Activated B cell treated with CpG ODN at 0.5 μM for 24 hours (primary cell): ENCODE data around the gene C1QTNF12. TPM values are rescaled to one million over a fixed set of nuclear protein-coding genes. Genes with fewer than 3 reads are reported as not detected.
A peak's percentile ranks its signal among the peaks of the same experiment; 100 is the strongest.

Experiments
- ATAC-seq: fragments of 200-7000 bp; cut with Tn5 transposase; one replicate; pipeline ENCODE4 v1.10.0; 2021; ENCODE audit warnings: low read depth, mild to moderate bottlenecking, moderate library complexity
- CTCF ChIA-PET: fragments of 350-600 bp; sonication (Branson Sonifier 250); formaldehyde crosslinking; loops from one replicate; lab custom pipeline; 2021; ENCODE audit warnings: antibody characterized with exemption; lab: Charles Lee
- POLR2A ChIA-PET: fragments of 350-600 bp; sonication (Branson Sonifier 250); formaldehyde crosslinking; loops from one replicate; lab custom pipeline; 2021; ENCODE audit warnings: antibody characterized with exemption; lab: Charles Lee
- DNase-seq: peaks from one replicate; pipeline ENCODE4 v3.0.0; 2022
- H3K27ac Mint-ChIP-seq: one replicate; pipeline ENCODE4 v1.8.0; 2020; ENCODE audit warnings: mixed read lengths
- H3K27me3 Mint-ChIP-seq: one replicate; pipeline ENCODE4 v1.8.0; 2021; ENCODE audit warnings: mixed read lengths
- H3K36me3 Mint-ChIP-seq: one replicate; pipeline ENCODE4 v1.8.0; 2021; ENCODE audit warnings: low read depth, mixed read lengths
- H3K4me1 Mint-ChIP-seq: one replicate; pipeline ENCODE4 v1.8.0; 2021; ENCODE audit warnings: mixed read lengths
- H3K4me3 Mint-ChIP-seq: one replicate; pipeline ENCODE4 v1.8.0; 2020; ENCODE audit warnings: mild to moderate bottlenecking, mixed read lengths
- H3K9me3 Mint-ChIP-seq: one replicate; pipeline ENCODE4 v1.8.0; 2020; ENCODE audit warnings: mixed read lengths
- CTCF ChIP-seq: fragments of 200-600 bp; IDR thresholded peaks from one replicate; pipeline ENCODE4 v1.8.0; 2022; ENCODE audit warnings: antibody characterized with exemption, mild to moderate bottlenecking
- intact Hi-C: fragments of 100-400 bp; cut with micrococcal nuclease; formaldehyde crosslinking; loops from one replicate; pipeline ENCODE4 v1.15.1; 2024
- total RNA-seq: library from RNA; stranded (reverse); gene quantifications from 2 replicates; pipeline ENCODE4 v1.2.3, GENCODE V29; 2022

The C1QTNF12 gene
- total RNA-seq, 1 donor from 2014 or later, result 2.5 TPM

- ChIA-PET POLR2A (no interaction called here), CTCF (no interaction called here)
- H3K9me3 Mint-ChIP-seq, result no peaks in the 10 kb centered on the region
- no peak overlapping the region for H3K27ac Mint-ChIP-seq
- H3K4me3 Mint-ChIP-seq, result no peak overlapping the region
- no peak for TF ChIP-seq CTCF
- ATAC-seq, result no peak
- no peaks in the 10 kb centered on the region for H3K36me3 Mint-ChIP-seq
- H3K4me1 Mint-ChIP-seq, result peaks cover 45% of the 10 kb centered on the region
- intact Hi-C loops, result no loop called here
- peak; percentile 14 for DNase-seq
- peaks cover 2% of the 10 kb centered on the region for H3K27me3 Mint-ChIP-seq
These were observed 35.6 kb downstream of the C1QTNF12 start for GRCh38 chr1:1210726-1211540.

- CTCF ChIA-PET, result no interaction called here
- H3K4me1 Mint-ChIP-seq, result peaks cover 37% of the 10 kb centered on the region
- no peak overlapping the region for H3K27ac Mint-ChIP-seq
- DNase-seq, result peak; percentile 49
- intact Hi-C loops, result loop anchor here (1.0 to 5.0 kb wide), 8 partner anchors 22 to 176 kb away; no protein-coding TSS in a partner anchor
- no peaks in the 10 kb centered on the region for H3K9me3 Mint-ChIP-seq
- ATAC-seq, result peak; percentile 18
- H3K36me3 Mint-ChIP-seq, result no peaks in the 10 kb centered on the region
- POLR2A ChIA-PET, result interaction anchor here (0.7 to 3.3 kb wide), 9 partner anchors 9 to 87 kb away, joined by 3 to 15 read pairs (median 6); partner anchors contain the start of genes B3GALT6, SDF4 and UBE2J2
- H3K27me3 Mint-ChIP-seq, result peaks cover 2% of the 10 kb centered on the region
- no peak for TF ChIP-seq CTCF
- peak overlapping the region; percentile 74 for H3K4me3 Mint-ChIP-seq
These were observed 37.6 kb downstream of the C1QTNF12 start for GRCh38 chr1:1208713-1209433.

GRCh38 chr1:1207571-1207892, 39.0 kb downstream of the C1QTNF12 start:
- Mint-ChIP-seq H3K4me1 (peaks cover 35% of the 10 kb centered on the region), H3K36me3 (peaks cover 2% of the 10 kb centered on the region), H3K27ac (peak overlapping the region; percentile 76), H3K9me3 (no peaks in the 10 kb centered on the region), H3K4me3 (peak overlapping the region; percentile 74), H3K27me3 (peaks cover 2% of the 10 kb centered on the region)
- ChIA-PET POLR2A (interaction anchor here (0.6 to 3.3 kb wide), 11 partner anchors 8 to 143 kb away, joined by 3 to 15 read pairs (median 6); partner anchors contain the start of genes B3GALT6, SDF4 and UBE2J2), CTCF (interaction anchor here (0.7 to 1.7 kb wide), 3 partner anchors 70 to 85 kb away, joined by 3 to 7 read pairs (median 3); no protein-coding TSS in a partner anchor)
- ATAC-seq (no peak), DNase-seq (no peak)
- intact Hi-C loops, result loop anchor here (5.0 kb wide), 2 partner anchors 50 to 85 kb away; no protein-coding TSS in a partner anchor
- no peak for TF ChIP-seq CTCF

GRCh38 chr1:1206966-1207531, 39.5 kb downstream of the C1QTNF12 start:
- H3K9me3 Mint-ChIP-seq, result no peaks in the 10 kb centered on the region
- no peak for TF ChIP-seq CTCF
- CTCF ChIA-PET, result interaction anchor here (0.7 to 1.7 kb wide), 3 partner anchors 70 to 85 kb away, joined by 3 to 7 read pairs (median 3); no protein-coding TSS in a partner anchor
- peaks cover 2% of the 10 kb centered on the region for H3K36me3 Mint-ChIP-seq
- H3K4me1 Mint-ChIP-seq, result peaks cover 35% of the 10 kb centered on the region
- peaks cover 2% of the 10 kb centered on the region for H3K27me3 Mint-ChIP-seq
- peak overlapping the region; percentile 81 for H3K4me3 Mint-ChIP-seq
- peak; percentile 7 for ATAC-seq
- intact Hi-C loops, result loop anchor here (5.0 kb wide), 2 partner anchors 50 to 85 kb away; no protein-coding TSS in a partner anchor
- DNase-seq, result no peak
- POLR2A ChIA-PET, result interaction anchor here (0.6 to 3.3 kb wide), 9 partner anchors 9 to 143 kb away, joined by 3 to 15 read pairs (median 6); partner anchors contain the start of genes B3GALT6 and SDF4
- H3K27ac Mint-ChIP-seq, result peak overlapping the region; percentile 46
